ENCODE measurements around the gene CACNA2D4.

CACNA2D4 gene

GRCh38 chr12:1885082-1885596, 33.3 kb downstream of the CACNA2D4 start:
- no peak for DNase-seq

DNA sequence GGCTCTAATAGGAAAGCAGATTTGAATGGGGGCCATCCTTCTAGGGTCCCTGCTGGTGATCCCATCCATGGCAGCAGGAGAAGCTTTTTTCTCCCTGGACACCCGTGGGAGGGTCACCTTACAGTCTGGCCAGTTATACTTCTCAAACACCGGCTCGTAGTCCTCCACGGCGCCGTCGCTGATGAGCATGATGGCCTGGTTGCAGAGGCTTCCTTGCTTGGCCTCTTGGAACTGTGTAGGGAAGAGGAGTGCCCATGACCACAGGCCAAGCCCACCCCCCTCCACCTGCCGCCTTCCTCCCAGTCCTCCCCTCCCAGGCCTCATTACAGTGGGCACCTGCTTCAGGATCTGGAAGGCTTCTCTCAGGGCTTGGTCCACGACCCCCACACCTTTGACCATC, 33.8 kb downstream of the CACNA2D4 start:
- no peak for DNase-seq

DNA sequence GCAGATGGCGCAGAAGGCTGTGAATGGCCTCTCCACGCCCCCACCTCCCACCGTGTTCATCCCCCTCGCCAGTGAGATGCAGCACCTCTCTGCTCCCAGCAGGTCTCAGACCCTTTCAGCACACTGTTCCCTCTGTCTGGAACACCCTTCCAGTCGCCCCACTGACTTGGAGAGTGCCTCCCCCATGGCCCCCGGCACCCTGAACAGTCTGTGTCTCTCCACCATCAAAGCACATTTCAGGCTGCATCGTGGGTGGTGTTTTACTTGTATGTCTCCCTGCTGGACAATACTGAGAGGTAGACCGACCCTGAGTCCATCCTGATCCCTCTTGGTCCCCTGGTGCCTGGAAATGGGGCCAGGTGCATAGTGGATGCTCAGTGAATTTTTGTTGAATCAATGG, 34.9 kb downstream of the CACNA2D4 start:
- no peak for DNase-seq

- no peak for DNase-seq
These were observed 35.5 kb downstream of the CACNA2D4 start for GRCh38 chr12:1882850-1883470.

- DNase-seq: no peak
These were observed 36.0 kb downstream of the CACNA2D4 start for GRCh38 chr12:1882405-1882804.

- no peak for DNase-seq
These were observed 36.5 kb downstream of the CACNA2D4 start for GRCh38 chr12:1881936-1882335.

DNA sequence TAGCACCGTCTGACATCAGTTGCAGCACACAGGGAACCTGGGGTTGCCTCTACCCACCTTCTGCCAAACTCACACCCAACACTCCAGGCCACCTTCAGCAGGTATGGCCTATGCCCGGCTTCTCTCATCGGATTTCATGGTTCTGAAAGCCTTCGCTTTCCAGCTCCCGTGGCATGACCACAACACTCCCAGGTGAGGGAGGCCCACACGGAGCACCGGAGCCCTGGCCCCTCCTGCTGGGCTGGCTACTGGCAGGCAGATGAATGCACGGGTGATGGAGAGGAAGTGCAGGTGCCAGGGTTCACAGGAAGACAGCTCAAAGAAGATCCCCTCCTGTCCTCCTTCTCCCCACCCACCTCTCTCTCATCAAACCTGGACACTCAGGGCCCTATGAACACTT, 37.2 kb downstream of the CACNA2D4 start:
- no peak for DNase-seq

DNA sequence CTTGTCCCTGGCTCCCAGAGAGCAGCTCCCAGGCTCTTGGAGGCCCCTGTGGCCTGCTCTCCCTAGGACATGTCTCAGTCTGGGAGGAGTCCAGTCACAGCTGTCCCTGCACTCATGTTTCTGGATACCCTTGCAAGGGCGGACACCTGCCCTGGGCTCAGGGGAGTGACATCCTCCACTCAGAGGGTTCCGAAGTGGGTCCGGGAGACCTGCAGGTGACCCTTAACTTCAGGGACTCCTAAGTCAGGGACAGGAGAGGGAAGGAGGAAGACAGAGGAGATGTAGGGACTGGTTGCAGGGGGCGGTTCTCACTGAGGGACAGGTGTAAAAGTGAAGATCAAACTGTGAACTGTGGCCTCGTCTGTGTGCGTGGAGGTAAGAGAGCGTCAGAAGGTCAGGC, 37.6 kb downstream of the CACNA2D4 start:
- no peak for DNase-seq

DNA sequence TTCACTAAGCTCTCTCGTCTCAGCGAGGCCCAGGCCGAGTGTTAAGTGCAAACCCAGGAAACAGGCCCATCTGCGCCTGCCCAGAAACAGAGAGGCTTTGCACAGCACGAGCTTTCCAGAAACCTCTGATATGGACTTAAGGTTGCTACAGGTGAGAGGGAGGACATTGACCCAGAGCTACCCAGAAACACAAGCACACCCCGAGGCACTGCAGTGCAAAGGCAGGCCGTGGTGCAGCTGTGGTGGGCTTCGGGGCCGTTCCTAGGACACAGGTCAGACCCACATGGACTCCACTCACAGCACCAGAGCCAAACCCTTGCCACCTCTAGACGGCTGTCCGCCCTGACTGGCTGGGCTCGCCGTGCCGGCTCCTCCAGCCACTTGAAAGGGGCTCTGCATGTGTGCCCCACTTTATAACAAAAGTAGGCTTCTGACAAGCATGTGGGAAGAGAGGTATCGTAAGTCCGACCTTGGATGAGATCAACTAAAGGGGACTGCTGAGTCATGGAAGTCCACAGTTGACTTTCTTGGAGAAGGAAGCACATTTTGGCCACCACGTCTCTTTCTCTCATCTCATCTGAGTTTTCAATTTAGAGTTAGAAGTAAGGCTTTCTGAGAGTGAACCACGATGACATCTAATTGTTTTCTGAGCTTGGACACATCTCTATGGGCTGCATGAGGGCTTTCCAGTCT, 38.2 kb downstream of the CACNA2D4 start:
- no peak for DNase-seq

GRCh38 chr12:1879633-1880032, 38.8 kb downstream of the CACNA2D4 start:
- no peak for DNase-seq

- no peak for DNase-seq
These were observed 39.8 kb downstream of the CACNA2D4 start for GRCh38 chr12:1878695-1879094.

DNA sequence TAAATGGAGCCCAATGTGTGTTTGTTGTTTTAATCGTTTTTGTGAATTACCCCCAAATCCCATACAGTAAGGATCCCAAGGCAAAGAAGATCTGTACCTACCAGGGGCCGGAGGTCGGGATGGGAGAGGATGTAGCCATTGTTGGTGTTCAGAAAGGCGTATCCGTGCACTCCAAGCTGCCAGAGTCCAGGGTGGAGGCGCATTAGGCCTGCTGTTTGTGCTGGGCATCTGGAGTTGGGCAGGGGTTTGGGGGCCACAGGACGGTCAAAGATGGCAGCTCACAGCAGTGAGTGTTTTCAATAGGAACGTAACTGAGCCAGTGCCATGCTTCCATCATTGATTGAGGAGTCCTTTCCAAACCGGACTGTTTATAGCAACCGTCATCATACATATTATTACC, 40.2 kb downstream of the CACNA2D4 start:
- DNase-seq: no peak

- DNase-seq: no peak
These were observed 41.1 kb downstream of the CACNA2D4 start for GRCh38 chr12:1877169-1877878.

GRCh38 chr12:1876086-1876485, 42.4 kb downstream of the CACNA2D4 start:
- DNase-seq: no peak

GRCh38 chr12:1875608-1876007, 42.8 kb downstream of the CACNA2D4 start:
- no peak for DNase-seq

DNA sequence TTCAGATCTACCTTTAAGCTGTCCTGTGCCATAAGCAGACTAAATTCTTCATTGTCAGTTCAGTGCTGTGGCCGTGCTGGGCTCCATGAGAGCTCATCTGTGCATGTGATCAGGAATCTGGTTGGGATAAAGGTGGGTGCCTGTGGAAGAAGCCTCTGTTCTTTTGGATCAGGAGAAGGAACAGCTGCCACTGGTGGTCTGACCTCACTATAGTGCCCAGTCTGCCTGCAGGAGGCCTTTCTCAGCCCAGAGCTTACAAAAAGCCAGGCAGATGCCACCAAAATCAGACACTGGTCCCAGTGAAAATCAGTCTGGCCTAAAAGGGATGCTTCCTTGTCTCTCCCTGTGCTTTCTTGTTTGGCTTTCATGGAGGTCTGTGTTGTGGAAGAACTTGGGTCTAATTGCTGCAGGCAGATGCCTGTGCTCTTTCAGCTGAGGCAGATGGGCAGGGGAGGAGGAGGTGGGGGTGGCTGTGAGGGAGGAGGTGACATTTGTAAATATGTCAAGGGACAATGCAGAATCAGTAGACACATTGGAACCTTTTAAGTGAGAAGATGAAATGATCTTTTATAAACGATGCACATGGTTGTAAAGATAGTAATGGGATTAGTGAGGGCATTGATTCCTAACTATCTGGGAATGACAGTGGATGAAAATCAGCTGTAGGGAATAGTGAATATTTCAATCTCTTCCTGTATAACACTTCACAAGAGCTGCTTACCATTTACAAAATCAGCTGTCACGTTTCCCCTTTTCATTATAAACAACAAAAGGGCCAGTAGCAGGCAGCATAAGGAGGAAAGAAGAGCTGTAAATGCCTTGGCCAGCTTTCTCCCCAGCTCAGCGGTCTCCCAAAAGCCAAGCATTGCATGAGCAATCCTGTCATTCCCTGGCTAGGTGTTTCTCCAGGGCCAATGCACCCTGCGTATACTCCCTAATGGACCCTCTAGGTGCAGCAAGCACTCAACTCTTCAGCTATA, 44.6 kb downstream of the CACNA2D4 start:
- no peak for DNase-seq

GRCh38 chr12:1872448-1872847, 46.0 kb downstream of the CACNA2D4 start:
- DNase-seq: no peak

GRCh38 chr12:1872001-1872400, 46.5 kb downstream of the CACNA2D4 start:
- no peak for DNase-seq

DNA sequence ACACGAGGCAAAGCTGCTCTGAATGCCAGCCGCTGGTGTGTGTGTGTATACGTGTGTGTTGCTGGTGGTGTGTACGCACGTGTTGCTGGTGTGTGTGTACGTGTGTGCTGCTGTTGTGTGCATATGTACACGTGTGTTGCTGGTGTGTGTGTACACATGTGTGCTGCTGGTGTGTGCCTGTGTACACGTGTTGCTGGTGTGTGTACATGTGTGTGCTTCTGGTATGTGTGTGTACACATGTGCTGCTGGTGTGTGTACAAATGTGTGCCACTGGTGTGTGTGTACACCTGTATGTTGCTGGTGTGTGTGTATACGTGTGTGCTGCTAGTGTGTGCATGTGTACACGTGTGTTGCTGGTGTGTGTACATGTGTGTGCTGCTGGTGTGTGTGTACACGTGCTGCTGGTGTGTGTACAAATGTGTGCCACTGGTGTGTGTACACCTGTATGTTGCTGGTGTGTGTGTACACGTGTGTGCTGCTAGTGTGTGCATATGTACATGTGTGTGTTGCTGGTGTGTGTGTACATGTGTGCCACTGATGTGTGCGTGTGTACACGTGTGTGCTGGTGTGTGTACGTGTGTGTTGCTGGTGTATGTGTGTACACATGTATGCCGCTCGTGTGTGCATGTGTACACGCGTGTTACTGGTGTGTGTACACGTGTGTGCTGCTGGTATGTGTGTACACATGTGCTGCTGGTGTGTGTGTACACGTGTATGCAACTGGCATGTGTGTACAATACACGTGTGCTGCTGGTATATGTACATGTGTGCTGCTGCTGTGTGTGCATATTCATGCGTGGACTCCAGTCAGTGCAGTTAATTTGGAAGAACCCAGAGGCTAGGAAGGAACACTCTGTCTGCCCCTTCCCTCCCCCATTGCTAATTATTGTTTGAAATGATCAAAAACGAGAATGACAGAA, 47.2 kb downstream of the CACNA2D4 start:
- DNase-seq: no peak

DNA sequence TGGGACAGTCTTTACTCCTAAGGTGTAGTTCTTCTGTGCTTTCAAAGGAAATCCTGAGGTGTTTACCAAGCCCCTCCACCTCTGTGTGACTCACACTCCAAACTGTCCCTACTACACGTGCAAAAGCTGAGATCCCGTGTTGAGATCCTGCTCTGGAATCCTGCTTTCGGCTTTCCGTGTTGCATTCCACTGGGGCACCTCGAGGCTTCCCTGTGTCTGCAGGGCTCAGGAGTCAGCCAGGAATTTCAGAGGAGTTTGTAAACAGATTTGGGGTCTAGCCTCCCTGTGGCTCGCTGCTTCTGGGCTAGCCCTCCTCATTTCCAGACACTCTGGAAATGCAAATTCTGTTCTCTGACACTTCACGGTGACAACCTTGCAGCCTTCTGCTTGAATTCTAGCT, 48.4 kb downstream of the CACNA2D4 start:
- no peak for DNase-seq

DNA sequence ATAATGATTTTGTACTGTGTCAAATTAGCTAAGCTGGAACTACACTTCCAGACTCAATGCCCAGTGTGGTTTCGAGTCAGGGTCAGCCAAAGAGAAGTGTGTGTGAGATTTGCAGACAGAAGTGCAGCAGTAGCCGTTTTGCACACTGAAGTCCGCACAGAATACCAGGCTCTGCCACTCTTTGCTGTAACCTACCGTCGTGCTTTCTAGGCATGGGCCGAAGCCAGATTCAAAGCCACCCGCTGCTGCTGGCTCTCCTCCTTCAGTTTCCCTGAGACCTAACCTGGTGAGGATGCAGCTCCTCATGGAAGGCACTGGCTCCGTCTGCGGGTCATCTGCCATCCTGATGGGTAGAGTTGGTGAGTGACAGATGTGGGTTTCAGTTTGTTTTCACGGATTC, 49.3 kb downstream of the CACNA2D4 start:
- no peak for DNase-seq

Data from right hindlimb (tissue), 1 donor.